Measurements from ENCODE around the gene MAP3K15.
"Not testable (repeated sequence)": the region's sequence is repeated elsewhere in the genome, so short reads cannot be mapped to it uniquely, and the experiment has no call there.

The MAP3K15 gene

GRCh38 chrX:19544693-19545305 lies 29.5 kb upstream of the MAP3K15 start:
- TF ChIP-seq POLR2A (IDR thresholded peaks at IDR 0.05; ENCODE audit: low read length) = no peak
- no peak for TF ChIP-seq GATA1 (IDR thresholded peaks at IDR 0.05; ENCODE audit: low read depth, low read length)
- DNase-seq = peak; percentile 44 to 71

GRCh38 chrX:19543951-19544381 lies 28.7 kb upstream of the MAP3K15 start:
- TF ChIP-seq POLR2A (IDR thresholded peaks at IDR 0.05; ENCODE audit: low read length) (no peak), GATA1 (IDR thresholded peaks at IDR 0.05; ENCODE audit: low read depth, low read length) (no peak)

GRCh38 chrX:19543020-19543715 lies 27.9 kb upstream of the MAP3K15 start:
- no peak for DNase-seq
- TF ChIP-seq POLR2A (IDR thresholded peaks at IDR 0.05; ENCODE audit: low read length) = no peak
- no peak for TF ChIP-seq GATA1 (IDR thresholded peaks at IDR 0.05; ENCODE audit: low read depth, low read length)

More at GRCh38 chrX:19543951-19544381, 28.7 kb upstream of the MAP3K15 start:
- no peak for DNase-seq

GRCh38 chrX:19541931-19542330 lies 26.6 kb upstream of the MAP3K15 start:
- TF ChIP-seq GATA1 (IDR thresholded peaks at IDR 0.05; ENCODE audit: low read depth, low read length) (no peak), POLR2A (IDR thresholded peaks at IDR 0.05; ENCODE audit: low read length) (no peak)
- no peak for DNase-seq

DNA sequence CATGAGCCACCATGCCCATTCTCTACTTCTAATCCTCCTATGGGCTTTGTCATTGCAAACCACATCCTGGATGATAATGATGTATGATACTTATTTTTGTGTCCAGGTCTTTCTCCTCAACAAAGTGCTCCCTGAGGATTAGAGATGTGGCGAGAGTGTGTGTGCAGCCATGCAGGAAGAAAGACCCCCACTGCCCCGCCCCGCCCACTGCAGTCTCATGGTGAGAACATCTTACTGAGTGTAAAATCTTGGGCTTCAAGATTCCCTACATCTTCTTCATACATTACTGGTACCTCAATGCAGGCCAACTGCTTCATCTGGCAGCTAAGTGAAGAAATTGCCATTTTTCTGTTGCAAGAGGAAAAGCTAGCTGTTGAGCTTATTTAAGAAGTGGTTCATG lies 25.9 kb upstream of the MAP3K15 start:
- TF ChIP-seq GATA1 (IDR thresholded peaks at IDR 0.05; ENCODE audit: low read depth, low read length) (no peak), POLR2A (IDR thresholded peaks at IDR 0.05; ENCODE audit: low read length) (no peak)
- no peak for DNase-seq

DNA sequence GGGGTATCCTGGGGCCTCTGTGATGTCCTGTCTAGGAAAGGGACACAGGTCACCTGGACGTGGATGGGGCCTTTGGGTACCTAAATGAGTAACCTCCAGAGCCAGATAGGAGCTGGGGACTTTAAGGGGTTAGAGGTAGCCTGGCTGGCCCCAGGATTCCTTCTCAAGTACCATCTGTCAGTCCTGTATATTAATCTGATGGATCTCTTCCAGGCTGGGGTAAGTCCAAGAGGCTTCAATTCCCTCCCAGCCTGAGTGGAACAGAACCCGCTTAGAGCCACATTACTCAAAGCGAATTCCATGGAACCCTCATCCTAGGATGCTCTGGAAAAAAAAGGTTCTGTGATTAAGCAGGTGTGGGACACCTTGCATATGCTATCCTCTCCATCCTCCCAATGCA lies 24.8 kb upstream of the MAP3K15 start:
- no peak for TF ChIP-seq POLR2A (IDR thresholded peaks at IDR 0.05; ENCODE audit: low read length)
- TF ChIP-seq GATA1 (IDR thresholded peaks at IDR 0.05; ENCODE audit: low read depth, low read length) = no peak
- no peak for DNase-seq

GRCh38 chrX:19539665-19540064 lies 24.4 kb upstream of the MAP3K15 start:
- DNase-seq = no peak
- TF ChIP-seq GATA1 (IDR thresholded peaks at IDR 0.05; ENCODE audit: low read depth, low read length) (no peak), POLR2A (IDR thresholded peaks at IDR 0.05; ENCODE audit: low read length) (no peak)

DNA sequence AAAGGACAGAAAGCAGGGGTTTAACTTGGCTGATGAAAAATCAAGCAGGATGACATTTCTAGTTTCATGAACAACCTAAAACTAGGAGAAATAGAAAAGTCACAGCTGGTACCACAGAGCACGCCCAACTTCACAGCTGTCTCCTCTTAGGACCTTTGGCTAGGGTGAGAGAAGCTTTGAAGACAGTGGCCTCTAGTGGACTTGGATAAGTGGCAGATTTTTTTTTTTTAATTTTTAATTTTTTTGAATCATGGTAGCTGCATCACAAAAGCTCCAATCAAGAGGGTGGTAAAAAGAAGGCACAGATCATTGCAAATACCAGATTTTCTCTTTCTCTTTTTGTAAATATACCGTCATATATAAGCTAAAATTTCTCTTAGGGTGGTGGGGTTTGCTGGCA lies 20.2 kb upstream of the MAP3K15 start:
- no peak for TF ChIP-seq POLR2A (IDR thresholded peaks at IDR 0.05; ENCODE audit: low read length)
- no peak for TF ChIP-seq GATA1 (IDR thresholded peaks at IDR 0.05; ENCODE audit: low read depth, low read length)

GRCh38 chrX:19532709-19533108 lies 17.4 kb upstream of the MAP3K15 start:
- DNase-seq = no peak
- TF ChIP-seq GATA1 (IDR thresholded peaks at IDR 0.05; ENCODE audit: low read depth, low read length) = no peak
- TF ChIP-seq POLR2A (IDR thresholded peaks at IDR 0.05; ENCODE audit: low read length) = no peak

More for the DNA sequence above, 20.2 kb upstream of the MAP3K15 start:
- DNase-seq = peak; percentile 1 to 8

GRCh38 chrX:19517965-19518364 lies 2.7 kb upstream of the MAP3K15 start:
- no peak for DNase-seq
- no peak for TF ChIP-seq POLR2A (IDR thresholded peaks at IDR 0.05; ENCODE audit: low read length)
- TF ChIP-seq GATA1 (IDR thresholded peaks at IDR 0.05; ENCODE audit: low read depth, low read length) = no peak

- no peak for DNase-seq
- TF ChIP-seq GATA1 (IDR thresholded peaks at IDR 0.05; ENCODE audit: low read depth, low read length) (no peak), POLR2A (IDR thresholded peaks at IDR 0.05; ENCODE audit: low read length) (no peak)
Measured at GRCh38 chrX:19515615-19516105, 352 bp upstream of the MAP3K15 start.

- peak in 1 of 2 experiments; percentile 0 for DNase-seq
- TF ChIP-seq GATA1 (IDR thresholded peaks at IDR 0.05; ENCODE audit: low read depth, low read length) (no peak), POLR2A (IDR thresholded peaks at IDR 0.05; ENCODE audit: low read length) (no peak)
Measured at GRCh38 chrX:19513383-19513782, 1.9 kb downstream of the MAP3K15 start.

DNA sequence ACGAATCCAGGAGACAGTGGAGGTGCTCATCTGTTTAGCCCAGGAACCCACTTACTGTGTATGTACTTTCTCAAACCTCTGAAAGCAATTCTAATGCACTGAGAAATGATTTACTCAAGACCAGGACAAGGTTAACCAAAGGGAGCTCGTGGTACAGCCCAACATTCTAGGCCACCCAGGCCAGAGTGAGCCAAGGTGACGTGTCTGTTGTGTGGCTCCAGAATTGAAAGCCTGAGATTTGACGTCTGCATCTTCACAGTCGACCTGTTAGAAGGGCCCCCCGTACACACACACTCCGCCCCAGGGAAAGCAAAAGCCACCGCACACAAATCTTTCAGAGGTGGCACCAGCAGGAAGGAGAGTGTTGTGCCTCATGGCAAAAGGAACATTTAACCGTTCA lies 2.3 kb downstream of the MAP3K15 start:
- TF ChIP-seq POLR2A (IDR thresholded peaks at IDR 0.05; ENCODE audit: low read length) (no peak), GATA1 (IDR thresholded peaks at IDR 0.05; ENCODE audit: low read depth, low read length) (no peak)
- DNase-seq = no peak

DNA sequence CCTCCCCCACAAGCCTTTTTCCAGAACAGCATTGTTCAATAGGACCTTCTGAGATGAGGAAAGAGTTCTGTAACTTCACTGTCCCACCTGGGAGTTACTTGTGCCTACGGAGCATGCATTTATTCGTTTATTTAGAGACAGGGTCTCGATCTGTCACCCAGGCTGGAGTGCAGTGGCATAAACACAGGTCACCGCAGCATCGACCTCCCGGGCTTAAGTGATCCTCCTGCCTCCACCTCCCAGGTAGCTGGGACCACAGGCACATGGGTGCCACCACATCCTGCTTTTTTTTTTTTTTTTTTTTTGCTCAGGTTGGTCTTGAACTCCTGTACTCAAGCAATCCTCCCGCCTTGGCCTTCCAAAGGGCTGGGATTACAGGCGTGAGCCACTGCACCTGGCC lies 2.9 kb downstream of the MAP3K15 start:
- DNase-seq = no peak
- TF ChIP-seq GATA1 (IDR thresholded peaks at IDR 0.05; ENCODE audit: low read depth, low read length) (no peak), POLR2A (IDR thresholded peaks at IDR 0.05; ENCODE audit: low read length) (no peak)

DNA sequence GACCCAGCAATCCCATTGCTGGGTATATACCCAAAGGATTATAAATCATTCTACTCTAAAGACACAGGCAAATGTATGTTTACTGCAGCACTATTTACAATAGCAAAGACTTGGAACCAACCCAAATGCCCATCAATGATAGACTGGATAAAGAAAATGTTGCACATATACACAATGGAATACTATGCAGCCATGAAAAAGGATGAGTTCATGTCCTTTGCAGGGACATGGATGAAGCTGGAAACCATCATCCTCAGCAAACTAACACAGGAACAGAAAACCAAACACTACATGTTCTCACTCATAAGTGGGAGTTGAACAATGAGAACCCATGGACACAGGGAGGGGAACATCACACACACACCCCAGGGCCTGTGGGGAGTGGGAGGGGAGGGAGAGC lies 3.5 kb downstream of the MAP3K15 start:
- not testable (repeated sequence) for DNase-seq
